Stimulated activated CD4-positive, alpha-beta T cell treated with anti-CD3 and anti-CD28 coated beads, TNF-alpha, amount 100 ng/mL, for 48 hours (primary cell): Measurements from ENCODE around the gene CHPF2.

Experiments used
- DNase-seq, 3 donors: peaks; one replicate each; pipeline ENCODE4 v3.0.0-alpha.2; 2020; ENCODE audit warnings: low read depth in 3 of 3

CHPF2 gene

GRCh38 chr7:151232917-151233701, 826 bp downstream of the CHPF2 start:
- DNase-seq, result peak in 2 of 3 donors; percentile 60 to 75

- DNase-seq, result no peak
Observed at GRCh38 chr7:151233804-151234203, 1.5 kb downstream of the CHPF2 start.

GRCh38 chr7:151235091-151235787, 3.0 kb downstream of the CHPF2 start:
- no peak for DNase-seq

- no peak for DNase-seq
Observed at GRCh38 chr7:151236406-151236805, 4.1 kb downstream of the CHPF2 start.

- no peak for DNase-seq
Observed at GRCh38 chr7:151237244-151238189, 5.2 kb downstream of the CHPF2 start.

- no peak for DNase-seq
Observed at GRCh38 chr7:151238190-151238810, 6.0 kb downstream of the CHPF2 start.

GRCh38 chr7:151238924-151239836, 6.9 kb downstream of the CHPF2 start:
- no peak for DNase-seq

GRCh38 chr7:151239837-151240459, 7.7 kb downstream of the CHPF2 start:
- no peak for DNase-seq

GRCh38 chr7:151240536-151240935, 8.3 kb downstream of the CHPF2 start:
- DNase-seq, result no peak

GRCh38 chr7:151240942-151241754, 8.9 kb downstream of the CHPF2 start:
- DNase-seq, result no peak

GRCh38 chr7:151241755-151242096, 9.4 kb downstream of the CHPF2 start:
- DNase-seq, result no peak

GRCh38 chr7:151242159-151243044, 10.1 kb downstream of the CHPF2 start:
- DNase-seq, result no peak

- no peak for DNase-seq
Observed at GRCh38 chr7:151243045-151243349, 10.7 kb downstream of the CHPF2 start.

GRCh38 chr7:151243408-151244195, 11.3 kb downstream of the CHPF2 start:
- no peak for DNase-seq

GRCh38 chr7:151244196-151244840, 12.0 kb downstream of the CHPF2 start:
- no peak for DNase-seq

- no peak for DNase-seq
Observed at GRCh38 chr7:151244841-151245346, 12.6 kb downstream of the CHPF2 start.
